ENCODE measurements around the gene HSCB. TPM values are rescaled to one million over a fixed set of nuclear protein-coding genes. Genes with fewer than 3 reads are reported as not detected.
A peak's percentile ranks its signal among the peaks of the same experiment; 100 is the strongest.
"Not testable (repeated sequence)": the region's sequence is repeated elsewhere in the genome, so short reads cannot be mapped to it uniquely, and the experiment has no call there.

HSCB gene
- total and polyA plus RNA-seq, 4 donors = 10.3 to 23.6 (median 15.0) TPM

GRCh38 chr22:28759861-28760560, 18.2 kb downstream of the HSCB start:
- no peaks in the 10 kb centered on the region for H3K36me3 ChIP-seq (ENCODE audit: control insufficient read depth in 1 of 2, insufficient read depth in 2 of 2, low read length in 1 of 2)
- H3K4me3 ChIP-seq (ENCODE audit: low read length in 2 of 2) = no peak overlapping the region
- H3K27ac ChIP-seq (ENCODE audit: low read depth in 1 of 2, low read length in 2 of 2) = no peak overlapping the region
- no peaks in the 10 kb centered on the region for H3K4me1 ChIP-seq (ENCODE audit: control insufficient read depth in 1 of 2, insufficient read depth in 2 of 2, low read length in 2 of 2)
- intact Hi-C loops (cut with DNase I) = no loop called here
- H3K27me3 ChIP-seq (ENCODE audit: control insufficient read depth in 1 of 2, insufficient read depth in 2 of 2, low read length in 1 of 2) = no peaks in the 10 kb centered on the region
- ATAC-seq (ENCODE audit: low FRiP score) = no peak
- 67 to 73% methylated on average over 3 of the region's 3 CpGs for WGBS, 2 donors
- DNase-seq = no peak
- H3K9me3 ChIP-seq (ENCODE audit: control insufficient read depth, low read length) = no peaks in the 10 kb centered on the region

- intact Hi-C loops (cut with DNase I) = no loop called here
- no peak for ATAC-seq (ENCODE audit: low FRiP score)
- no peaks in the 10 kb centered on the region for H3K4me1 ChIP-seq (ENCODE audit: control insufficient read depth in 1 of 2, insufficient read depth in 2 of 2, low read length in 2 of 2)
- no peak for DNase-seq
- no peaks in the 10 kb centered on the region for H3K9me3 ChIP-seq (ENCODE audit: control insufficient read depth, low read length)
- WGBS, 2 donors = 94% methylated on average over 10 of the region's 10 CpGs
- no peak overlapping the region for H3K27ac ChIP-seq (ENCODE audit: low read depth in 1 of 2, low read length in 2 of 2)
- H3K36me3 ChIP-seq (ENCODE audit: control insufficient read depth in 1 of 2, insufficient read depth in 2 of 2, low read length in 1 of 2) = no peaks in the 10 kb centered on the region
- H3K4me3 ChIP-seq (ENCODE audit: low read length in 2 of 2) = no peak overlapping the region
- no peaks in the 10 kb centered on the region for H3K27me3 ChIP-seq (ENCODE audit: control insufficient read depth in 1 of 2, insufficient read depth in 2 of 2, low read length in 1 of 2)
These were observed 19.6 kb downstream of the HSCB start for GRCh38 chr22:28761449-28761755.

DNA sequence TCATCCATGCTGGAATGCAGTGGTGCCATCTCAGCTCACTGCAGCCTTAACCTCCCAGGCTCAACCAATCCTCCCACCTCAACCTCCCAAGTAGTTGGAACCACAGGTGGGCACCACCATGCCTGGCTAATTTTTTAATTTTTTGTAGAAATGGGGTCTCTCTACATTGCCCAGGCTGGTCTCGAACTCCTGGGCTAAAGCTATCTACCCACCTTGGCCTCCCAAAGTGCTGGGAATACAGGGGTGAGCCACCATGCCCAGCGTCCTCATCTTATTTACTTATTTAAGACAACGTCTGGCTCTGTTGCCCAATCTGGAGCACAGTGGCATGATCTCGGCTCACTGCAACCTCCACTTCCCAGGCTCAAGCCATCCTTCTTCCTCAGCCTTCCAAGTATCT, 20.2 kb downstream of the HSCB start:
- H3K4me3 ChIP-seq (ENCODE audit: low read length in 2 of 2); DNase-seq; H3K27ac ChIP-seq (ENCODE audit: low read depth in 1 of 2, low read length in 2 of 2); H3K9me3 ChIP-seq (ENCODE audit: control insufficient read depth, low read length); intact Hi-C loops (cut with DNase I); H3K36me3 ChIP-seq (ENCODE audit: control insufficient read depth in 1 of 2, insufficient read depth in 2 of 2, low read length in 1 of 2); ATAC-seq (ENCODE audit: low FRiP score); H3K4me1 ChIP-seq (ENCODE audit: control insufficient read depth in 1 of 2, insufficient read depth in 2 of 2, low read length in 2 of 2); H3K27me3 ChIP-seq (ENCODE audit: control insufficient read depth in 1 of 2, insufficient read depth in 2 of 2, low read length in 1 of 2): not testable (repeated sequence)
- 92 to 93% methylated on average over 4 of the region's 4 CpGs for WGBS, 2 donors

DNA sequence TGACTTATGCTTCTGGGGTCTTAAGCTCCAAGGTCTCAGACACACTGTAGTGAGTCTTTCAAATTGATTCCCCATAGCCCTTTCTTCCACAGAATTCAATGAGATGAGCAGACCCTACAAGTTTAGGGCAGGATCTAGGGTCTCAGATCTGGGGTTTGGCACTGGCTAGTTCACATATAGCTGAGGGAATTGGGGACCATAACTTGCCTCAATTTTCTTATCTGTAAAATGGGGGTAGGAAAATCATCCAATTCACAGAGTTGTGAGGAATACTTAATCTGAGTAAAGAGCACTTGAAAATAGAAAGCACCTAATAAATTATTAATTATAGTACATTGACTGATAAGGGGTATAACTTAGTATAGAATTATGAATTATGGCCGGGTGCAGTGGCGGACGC, 24.8 kb downstream of the HSCB start:
- Histone ChIP-seq H3K4me1 (ENCODE audit: control insufficient read depth in 1 of 2, insufficient read depth in 2 of 2, low read length in 2 of 2) (peaks cover 0 to 1% of the 10 kb centered on the region in 2 donors), H3K27ac (ENCODE audit: low read depth in 1 of 2, low read length in 2 of 2) (no peak overlapping the region), H3K27me3 (ENCODE audit: control insufficient read depth in 1 of 2, insufficient read depth in 2 of 2, low read length in 1 of 2) (no peaks in the 10 kb centered on the region), H3K4me3 (ENCODE audit: low read length in 2 of 2) (no peak overlapping the region), H3K36me3 (ENCODE audit: control insufficient read depth in 1 of 2, insufficient read depth in 2 of 2, low read length in 1 of 2) (no peaks in the 10 kb centered on the region), H3K9me3 (ENCODE audit: control insufficient read depth, low read length) (no peaks in the 10 kb centered on the region)
- WGBS, 2 donors = 91 to 92% methylated on average over 3 of the region's 3 CpGs
- DNase-seq (no peak), ATAC-seq (ENCODE audit: low FRiP score) (no peak)
- intact Hi-C loops (cut with DNase I) = no loop called here

- intact Hi-C loops (cut with DNase I) = no loop called here
- H3K4me1 ChIP-seq (ENCODE audit: control insufficient read depth in 1 of 2, insufficient read depth in 2 of 2, low read length in 2 of 2) = peaks cover 0 to 1% of the 10 kb centered on the region in 2 donors
- ATAC-seq (ENCODE audit: low FRiP score) = no peak
- no peaks in the 10 kb centered on the region for H3K36me3 ChIP-seq (ENCODE audit: control insufficient read depth in 1 of 2, insufficient read depth in 2 of 2, low read length in 1 of 2)
- 84% methylated on average over 6 of the region's 6 CpGs for WGBS, 2 donors
- H3K27me3 ChIP-seq (ENCODE audit: control insufficient read depth in 1 of 2, insufficient read depth in 2 of 2, low read length in 1 of 2) = no peaks in the 10 kb centered on the region
- H3K9me3 ChIP-seq (ENCODE audit: control insufficient read depth, low read length) = no peaks in the 10 kb centered on the region
- no peak overlapping the region for H3K4me3 ChIP-seq (ENCODE audit: low read length in 2 of 2)
- H3K27ac ChIP-seq (ENCODE audit: low read depth in 1 of 2, low read length in 2 of 2) = no peak overlapping the region
- DNase-seq = no peak
These were observed 27.0 kb downstream of the HSCB start for GRCh38 chr22:28768701-28769393.

GRCh38 chr22:28769394-28770085, 27.7 kb downstream of the HSCB start:
- Histone ChIP-seq H3K4me3 (ENCODE audit: low read length in 2 of 2) (no peak overlapping the region), H3K4me1 (ENCODE audit: control insufficient read depth in 1 of 2, insufficient read depth in 2 of 2, low read length in 2 of 2) (peaks cover 0 to 1% of the 10 kb centered on the region in 2 donors), H3K36me3 (ENCODE audit: control insufficient read depth in 1 of 2, insufficient read depth in 2 of 2, low read length in 1 of 2) (no peaks in the 10 kb centered on the region), H3K27ac (ENCODE audit: low read depth in 1 of 2, low read length in 2 of 2) (no peak overlapping the region), H3K27me3 (ENCODE audit: control insufficient read depth in 1 of 2, insufficient read depth in 2 of 2, low read length in 1 of 2) (no peaks in the 10 kb centered on the region), H3K9me3 (ENCODE audit: control insufficient read depth, low read length) (no peaks in the 10 kb centered on the region)
- DNase-seq = no peak
- intact Hi-C loops (cut with DNase I) = no loop called here
- no peak for ATAC-seq (ENCODE audit: low FRiP score)
- WGBS, 2 donors = 90 to 94% methylated on average over 14 of the region's 14 CpGs

- DNase-seq (no peak), ATAC-seq (ENCODE audit: low FRiP score) (no peak)
- H3K9me3 ChIP-seq (ENCODE audit: control insufficient read depth, low read length) = no peaks in the 10 kb centered on the region
- no peak overlapping the region for H3K27ac ChIP-seq (ENCODE audit: low read depth in 1 of 2, low read length in 2 of 2)
- H3K4me1 ChIP-seq (ENCODE audit: control insufficient read depth in 1 of 2, insufficient read depth in 2 of 2, low read length in 2 of 2) = peaks cover 0 to 1% of the 10 kb centered on the region in 2 donors
- WGBS, 2 donors = 24 to 31% methylated on average over 5 of the region's 5 CpGs
- no peaks in the 10 kb centered on the region for H3K27me3 ChIP-seq (ENCODE audit: control insufficient read depth in 1 of 2, insufficient read depth in 2 of 2, low read length in 1 of 2)
- no peaks in the 10 kb centered on the region for H3K36me3 ChIP-seq (ENCODE audit: control insufficient read depth in 1 of 2, insufficient read depth in 2 of 2, low read length in 1 of 2)
- intact Hi-C loops (cut with DNase I) = no loop called here
- no peak overlapping the region for H3K4me3 ChIP-seq (ENCODE audit: low read length in 2 of 2)
These were observed 29.5 kb downstream of the HSCB start for GRCh38 chr22:28771195-28771791.

DNA sequence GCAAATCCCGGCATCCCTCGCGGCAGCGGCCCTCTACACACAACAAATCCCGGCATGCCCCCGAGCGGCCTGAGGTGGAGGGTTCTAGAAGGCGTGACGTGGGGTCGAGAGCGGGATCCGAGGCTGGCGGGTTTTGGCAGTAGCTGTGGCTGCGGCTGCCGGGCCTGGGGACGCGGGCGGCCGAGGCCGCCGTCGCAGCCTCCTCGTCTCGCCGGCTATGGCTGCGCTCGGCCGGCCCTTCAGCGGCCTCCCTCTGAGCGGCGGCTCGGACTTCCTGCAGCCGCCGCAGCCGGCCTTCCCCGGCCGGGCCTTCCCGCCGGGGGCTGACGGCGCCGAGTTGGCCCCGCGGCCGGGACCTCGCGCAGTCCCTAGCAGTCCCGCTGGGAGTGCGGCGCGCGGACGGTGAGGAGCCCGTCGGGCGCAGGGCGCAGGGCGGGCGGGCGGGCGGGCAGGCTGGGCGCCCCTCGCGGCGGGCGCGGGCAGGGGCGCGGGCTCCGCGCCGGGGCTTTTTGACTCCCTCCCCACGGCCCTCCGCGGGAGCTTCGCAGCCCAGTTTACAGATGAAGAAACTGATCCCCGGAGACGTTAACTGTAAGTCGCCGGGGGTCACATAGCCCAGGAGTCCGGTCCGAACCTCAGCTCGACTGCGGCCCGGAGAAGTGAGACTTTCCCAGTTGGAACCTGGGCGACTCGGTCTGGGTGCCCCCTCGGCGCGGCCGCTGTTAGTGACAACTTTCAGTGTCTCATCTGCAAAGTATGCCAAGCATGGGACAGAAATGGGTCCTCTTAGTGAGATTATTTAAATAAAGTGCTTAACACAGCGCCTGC, 31.0 kb downstream of the HSCB start, which contains the start of gene CCDC117:
Gene CCDC117 (plus strand): TSS at position 63 of the 828 bp plus-strand sequence. CDS start 155 bp downstream, at position 218.
- Histone ChIP-seq H3K36me3 (ENCODE audit: control insufficient read depth in 1 of 2, insufficient read depth in 2 of 2, low read length in 1 of 2) (no peaks in the 10 kb centered on the region), H3K4me3 (ENCODE audit: low read length in 2 of 2) (peak within 1 kb of the TSS; percentile 84 to 99), H3K27me3 (ENCODE audit: control insufficient read depth in 1 of 2, insufficient read depth in 2 of 2, low read length in 1 of 2) (no peaks in the 10 kb centered on the region), H3K27ac (ENCODE audit: low read depth in 1 of 2, low read length in 2 of 2) (peak within 1 kb of the TSS; percentile 91 to 97), H3K9me3 (ENCODE audit: control insufficient read depth, low read length) (no peaks in the 10 kb centered on the region), H3K4me1 (ENCODE audit: control insufficient read depth in 1 of 2, insufficient read depth in 2 of 2, low read length in 2 of 2) (peaks cover 0 to 1% of the 10 kb centered on the region in 2 donors)
- DNase-seq (peak; percentile 98), ATAC-seq (ENCODE audit: low FRiP score) (peak; percentile 97)
- intact Hi-C loops (cut with DNase I) = loop anchor here in 1 of 2 donors (2.0 kb wide), 1 partner anchor 28 kb away; the partner anchor contains the start of gene XBP1
- WGBS, 2 donors = 0% methylated on average over 58 to 92 of the region's 92 CpGs

Data from aorta (tissue), 5 donors.